Upper lobe of left lung (tissue), 6 donors: ENCODE data around the gene RPGR. TPM values are rescaled to one million over a fixed set of nuclear protein-coding genes. Genes with fewer than 3 reads are reported as not detected.

ENCODE experiments used
- ATAC-seq, 2 donors: fragments of 200-7000 bp; cut with Tn5 transposase; one replicate each; pipeline ENCODE4 v1.9.1; 2022; ENCODE audit warnings: mild to moderate bottlenecking in 2 of 2, moderate library complexity in 2 of 2; ENCODE audit not compliant: low FRiP score in 2 of 2
- DNase-seq, 2 donors: peaks; one replicate each; pipeline ENCODE4 v3.0.0-alpha.2; 2019 to 2020
- H3K27ac ChIP-seq, 4 donors: fragments of 200-600 bp; sonication (generic); one replicate each; pipeline ENCODE4 v1.5.1; 2016 to 2019
- H3K27me3 ChIP-seq, 4 donors: fragments of 200-600 bp; sonication (generic); one replicate each; pipeline ENCODE4 v1.5.1; 2017 to 2019
- H3K36me3 ChIP-seq, 4 donors: fragments of 200-600 bp; sonication (generic); one replicate each; pipeline ENCODE4 v1.5.1; 2016 to 2019
- H3K4me1 ChIP-seq, 4 donors: fragments of 200-600 bp; sonication (generic); one replicate each; pipeline ENCODE4 v1.5.1; 2018 to 2019
- H3K4me3 ChIP-seq, 4 donors: fragments of 200-600 bp; sonication (generic); one replicate each; pipeline ENCODE4 v1.5.1; 2017 to 2019; ENCODE audit warnings: mild to moderate bottlenecking in 2 of 4, moderate library complexity in 1 of 4
- H3K9me3 ChIP-seq, 4 donors: fragments of 200-600 bp; sonication (generic); one replicate each; pipeline ENCODE4 v1.5.1; 2018 to 2019
- EP300 ChIP-seq, 4 donors: sonication (generic); formaldehyde crosslinking; IDR thresholded peaks; one replicate each; pipeline ENCODE4 v1.5.1; 2017; ENCODE audit warnings: antibody characterized with exemption in 4 of 4, control low read depth in 2 of 4
- POLR2A ChIP-seq, 4 donors: fragments of 450-650 bp; IDR thresholded peaks; one replicate each; pipeline ENCODE4 v1.5.1; 2016 to 2017; ENCODE audit warnings: antibody characterized with exemption in 4 of 4, mild to moderate bottlenecking in 2 of 4
- POLR2AphosphoS5 ChIP-seq, 2 donors: sonication (generic); formaldehyde crosslinking; IDR thresholded peaks; one replicate each; pipeline ENCODE4 v1.5.1; 2017; ENCODE audit warnings: antibody characterized with exemption in 2 of 2
- WGBS, 2 donors: methylation state at CpG; one replicate each; pipeline ENCODE4 v1.1.5; 2017 to 2018; 5-methylcytosine and 5-hydroxymethylcytosine counted together
- total RNA-seq, 6 donors: library from RNA; depleted of rRNA in 4 of 6; stranded (reverse); fragments of >200 nt in 4 of 6; gene quantifications; one replicate each; pipeline versions ENCODE4 v1.1.0 to v1.2.1, GENCODE V29; 2016 to 2021
- TF ChIP-seq, protein P1 (sequence below), 6 experiments: fragments of 450-650 bp in 4 of 6; fragments of 200-600 bp in 2 of 6; sonication (generic) in 2 of 6; IDR thresholded peaks; one replicate each; pipeline ENCODE4 v1.5.1; 2016 to 2019; ENCODE audit warnings: antibody characterized with exemption in 6 of 6
- donor health status: DM: no; HTN: no; CAD: no; lungs with moderate emphysema.
- donor health status: DM: no; HTN: yes; CAD: no; lungs with severe emphysema.

The RPGR gene
- total RNA-seq, 6 donors from 2014 or later: 15.8 to 82.8 (median 30.1) TPM

DNA sequence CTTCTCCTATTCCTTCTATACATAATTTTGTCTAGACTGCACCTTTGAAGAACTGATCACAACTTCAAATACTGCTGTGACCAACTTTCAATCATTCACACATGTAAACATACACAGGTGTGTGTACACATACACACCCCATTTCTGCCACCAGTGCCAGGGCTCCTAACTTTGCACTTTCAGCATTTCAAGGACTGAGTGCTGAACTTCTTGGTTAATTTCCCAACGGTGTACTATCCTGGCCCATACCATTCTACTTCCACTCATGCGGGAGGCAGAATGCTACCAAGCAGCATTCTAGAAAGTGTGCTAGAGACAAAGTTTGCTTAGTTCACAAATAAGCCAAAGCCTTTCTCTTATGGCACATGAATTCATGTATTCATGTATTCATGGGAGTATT is 51.2 kb downstream of the RPGR start:
- DNase-seq (no peak), ATAC-seq (no peak)
- TF ChIP-seq POLR2AphosphoS5 (IDR thresholded peaks at IDR 0.05) (no peak), EP300 (IDR thresholded peaks at IDR 0.05) (no peak), POLR2A (IDR thresholded peaks at IDR 0.05) (no peak)
- TF ChIP-seq, protein P1, sequence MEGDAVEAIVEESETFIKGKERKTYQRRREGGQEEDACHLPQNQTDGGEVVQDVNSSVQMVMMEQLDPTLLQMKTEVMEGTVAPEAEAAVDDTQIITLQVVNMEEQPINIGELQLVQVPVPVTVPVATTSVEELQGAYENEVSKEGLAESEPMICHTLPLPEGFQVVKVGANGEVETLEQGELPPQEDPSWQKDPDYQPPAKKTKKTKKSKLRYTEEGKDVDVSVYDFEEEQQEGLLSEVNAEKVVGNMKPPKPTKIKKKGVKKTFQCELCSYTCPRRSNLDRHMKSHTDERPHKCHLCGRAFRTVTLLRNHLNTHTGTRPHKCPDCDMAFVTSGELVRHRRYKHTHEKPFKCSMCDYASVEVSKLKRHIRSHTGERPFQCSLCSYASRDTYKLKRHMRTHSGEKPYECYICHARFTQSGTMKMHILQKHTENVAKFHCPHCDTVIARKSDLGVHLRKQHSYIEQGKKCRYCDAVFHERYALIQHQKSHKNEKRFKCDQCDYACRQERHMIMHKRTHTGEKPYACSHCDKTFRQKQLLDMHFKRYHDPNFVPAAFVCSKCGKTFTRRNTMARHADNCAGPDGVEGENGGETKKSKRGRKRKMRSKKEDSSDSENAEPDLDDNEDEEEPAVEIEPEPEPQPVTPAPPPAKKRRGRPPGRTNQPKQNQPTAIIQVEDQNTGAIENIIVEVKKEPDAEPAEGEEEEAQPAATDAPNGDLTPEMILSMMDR (IDR thresholded peaks at IDR 0.05): no peak
- Histone ChIP-seq H3K4me1 (peaks cover 0 to 6% (median 2%) of the 10 kb centered on the region in 4 donors), H3K9me3 (no peaks in the 10 kb centered on the region), H3K27me3 (no peaks in the 10 kb centered on the region), H3K36me3 (no peaks in the 10 kb centered on the region), H3K27ac (no peak overlapping the region), H3K4me3 (no peak overlapping the region)
- 75 to 86% methylated on average over 2 of the region's 2 CpGs for WGBS, 2 donors

DNA sequence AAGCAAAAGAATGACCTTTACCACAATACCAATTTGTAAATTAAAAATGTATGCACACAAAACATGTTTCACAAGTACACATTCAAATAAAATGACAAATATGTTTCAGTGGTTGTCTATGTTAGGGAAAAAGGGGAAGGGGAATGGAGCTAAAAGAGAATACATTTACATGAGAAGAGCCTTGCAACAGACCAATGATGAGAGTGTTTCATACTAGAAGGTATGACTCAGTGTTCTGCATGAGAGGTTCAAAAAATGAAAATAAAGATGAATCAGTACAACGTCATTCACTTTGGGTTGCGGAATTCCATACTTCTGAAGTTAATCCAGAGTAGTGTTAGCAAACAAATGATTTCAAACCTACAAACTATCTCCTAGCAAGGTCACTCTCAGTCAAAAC is 51.7 kb downstream of the RPGR start:
- Histone ChIP-seq H3K9me3 (no peaks in the 10 kb centered on the region), H3K27ac (no peak overlapping the region), H3K4me1 (peaks cover 0 to 6% (median 2%) of the 10 kb centered on the region in 4 donors), H3K27me3 (no peaks in the 10 kb centered on the region), H3K36me3 (no peaks in the 10 kb centered on the region), H3K4me3 (no peak overlapping the region)
- TF ChIP-seq POLR2A (IDR thresholded peaks at IDR 0.05) (no peak), EP300 (IDR thresholded peaks at IDR 0.05) (no peak), POLR2AphosphoS5 (IDR thresholded peaks at IDR 0.05) (no peak)
- TF ChIP-seq, protein P1 (IDR thresholded peaks at IDR 0.05): no peak
- WGBS, 2 donors: 60 to 70% methylated on average over 2 of the region's 2 CpGs
- no peak for DNase-seq
- peak in 1 of 2 donors; percentile 62 for ATAC-seq

DNA sequence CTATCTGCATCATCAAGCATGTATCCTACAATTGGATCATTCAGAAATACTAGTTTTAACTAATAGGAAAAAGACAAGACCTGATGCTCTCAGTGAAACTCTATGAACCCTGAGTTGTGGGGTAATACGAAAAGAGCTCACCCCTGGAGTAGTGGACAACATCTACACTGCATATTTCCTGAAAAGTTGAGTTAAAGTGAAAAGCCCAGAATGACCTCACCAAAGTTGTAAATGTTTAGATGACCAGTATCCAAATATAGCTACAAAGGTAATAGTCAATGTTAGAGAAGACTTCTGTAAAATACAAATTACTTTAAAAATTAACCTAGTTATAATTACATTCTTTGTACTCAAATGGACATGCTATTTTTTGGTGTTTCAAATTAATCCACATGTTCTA is 53.9 kb downstream of the RPGR start:
- ATAC-seq: no peak
- H3K4me3 ChIP-seq: no peak overlapping the region
- H3K9me3 ChIP-seq: no peaks in the 10 kb centered on the region
- peaks cover 0 to 6% (median 2%) of the 10 kb centered on the region in 4 donors for H3K4me1 ChIP-seq
- WGBS, 2 donors: 74 to 92% methylated on average over 1 of the region's 1 CpG
- TF ChIP-seq, protein P1 (IDR thresholded peaks at IDR 0.05): no peak
- TF ChIP-seq POLR2A (IDR thresholded peaks at IDR 0.05): no peak
- no peak for TF ChIP-seq POLR2AphosphoS5 (IDR thresholded peaks at IDR 0.05)
- no peak for TF ChIP-seq EP300 (IDR thresholded peaks at IDR 0.05)
- H3K27ac ChIP-seq: no peak overlapping the region
- H3K36me3 ChIP-seq: no peaks in the 10 kb centered on the region
- no peak for DNase-seq
- H3K27me3 ChIP-seq: no peaks in the 10 kb centered on the region

DNA sequence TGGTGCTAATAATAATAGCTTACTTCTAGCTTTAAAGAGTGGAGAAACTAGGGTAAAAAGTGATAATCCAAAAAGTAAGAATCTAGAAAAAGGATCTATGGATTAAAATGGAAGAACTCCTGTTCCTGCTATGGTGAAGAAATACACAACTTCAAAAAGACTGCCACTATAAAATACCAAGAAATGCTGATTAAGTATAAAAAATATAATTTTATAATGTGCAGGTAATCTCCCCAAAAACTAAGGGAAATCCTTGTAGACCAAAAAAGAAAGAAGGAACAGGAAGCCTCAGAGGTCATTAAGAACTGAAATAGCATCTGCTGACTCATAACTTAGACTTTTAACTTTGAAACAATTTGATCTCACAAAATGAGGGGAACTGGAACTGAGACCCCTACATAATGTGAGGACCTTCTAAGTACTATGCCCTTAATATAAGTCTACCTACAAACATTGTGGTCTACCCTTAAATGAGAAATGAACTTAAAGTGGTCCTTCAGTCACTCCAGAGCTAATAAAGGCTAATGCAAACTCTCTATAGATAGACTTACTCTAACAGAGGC is 56.1 kb downstream of the RPGR start:
- Histone ChIP-seq H3K9me3 (no peaks in the 10 kb centered on the region), H3K27me3 (no peaks in the 10 kb centered on the region), H3K27ac (no peak overlapping the region), H3K4me1 (peaks cover 0 to 3% (median 0%) of the 10 kb centered on the region in 4 donors), H3K4me3 (no peak overlapping the region), H3K36me3 (no peaks in the 10 kb centered on the region)
- no peak for DNase-seq
- no peak for TF ChIP-seq POLR2A (IDR thresholded peaks at IDR 0.05)
- no peak for TF ChIP-seq EP300 (IDR thresholded peaks at IDR 0.05)
- TF ChIP-seq, protein P1 (IDR thresholded peaks at IDR 0.05): no peak
- no peak for TF ChIP-seq POLR2AphosphoS5 (IDR thresholded peaks at IDR 0.05)
- ATAC-seq: no peak

DNA sequence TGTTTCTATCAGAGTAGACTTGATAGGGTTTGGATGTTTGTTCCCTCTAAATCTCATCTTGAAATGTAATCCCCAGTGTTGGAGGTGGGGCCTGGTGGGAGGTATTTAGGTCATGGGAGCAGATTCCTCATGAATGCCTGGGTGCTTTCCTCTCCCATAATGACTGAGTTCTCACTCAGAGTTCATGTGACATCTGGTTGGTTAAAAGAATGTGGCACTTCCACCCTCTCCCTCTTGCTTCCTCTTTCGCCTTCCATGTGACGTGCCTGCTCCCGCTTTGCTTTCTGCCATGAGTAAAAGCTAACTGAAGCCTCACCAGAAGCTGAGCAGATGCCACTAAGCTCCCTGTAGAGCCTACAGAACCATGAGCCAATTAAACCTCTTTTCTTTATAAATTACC is 59.3 kb downstream of the RPGR start:
- 72 to 84% methylated on average over 3 of the region's 3 CpGs for WGBS, 2 donors
- no peaks in the 10 kb centered on the region for H3K27me3 ChIP-seq
- H3K36me3 ChIP-seq: no peaks in the 10 kb centered on the region
- no peak for ATAC-seq
- H3K27ac ChIP-seq: no peak overlapping the region
- no peak for DNase-seq
- no peaks in the 10 kb centered on the region for H3K4me1 ChIP-seq
- H3K9me3 ChIP-seq: no peaks in the 10 kb centered on the region
- TF ChIP-seq POLR2A (IDR thresholded peaks at IDR 0.05) (no peak), EP300 (IDR thresholded peaks at IDR 0.05) (no peak), POLR2AphosphoS5 (IDR thresholded peaks at IDR 0.05) (no peak)
- TF ChIP-seq, protein P1 (IDR thresholded peaks at IDR 0.05): no peak
- no peak overlapping the region for H3K4me3 ChIP-seq
